Testis (tissue), 2 donors: Measurements from ENCODE around the gene CFAP46.

Experiments used
- POLR2A ChIP-seq: fragments of 450-650 bp; IDR thresholded peaks from one replicate; pipeline ENCODE4 v1.6.1; 2017; ENCODE audit warnings: antibody characterized with exemption, mild to moderate bottlenecking, moderate library complexity
- TF ChIP-seq, protein P1 (sequence below), 3 experiments: fragments of 450-650 bp in 2 of 3; fragments of 200-600 bp in 1 of 3; sonication (generic) in 1 of 3; IDR thresholded peaks; one replicate each; pipeline ENCODE4 v1.5.1; 2016 to 2019; ENCODE audit warnings: antibody characterized with exemption in 3 of 3, mild to moderate bottlenecking in 2 of 3, moderate library complexity in 1 of 3

DNA sequence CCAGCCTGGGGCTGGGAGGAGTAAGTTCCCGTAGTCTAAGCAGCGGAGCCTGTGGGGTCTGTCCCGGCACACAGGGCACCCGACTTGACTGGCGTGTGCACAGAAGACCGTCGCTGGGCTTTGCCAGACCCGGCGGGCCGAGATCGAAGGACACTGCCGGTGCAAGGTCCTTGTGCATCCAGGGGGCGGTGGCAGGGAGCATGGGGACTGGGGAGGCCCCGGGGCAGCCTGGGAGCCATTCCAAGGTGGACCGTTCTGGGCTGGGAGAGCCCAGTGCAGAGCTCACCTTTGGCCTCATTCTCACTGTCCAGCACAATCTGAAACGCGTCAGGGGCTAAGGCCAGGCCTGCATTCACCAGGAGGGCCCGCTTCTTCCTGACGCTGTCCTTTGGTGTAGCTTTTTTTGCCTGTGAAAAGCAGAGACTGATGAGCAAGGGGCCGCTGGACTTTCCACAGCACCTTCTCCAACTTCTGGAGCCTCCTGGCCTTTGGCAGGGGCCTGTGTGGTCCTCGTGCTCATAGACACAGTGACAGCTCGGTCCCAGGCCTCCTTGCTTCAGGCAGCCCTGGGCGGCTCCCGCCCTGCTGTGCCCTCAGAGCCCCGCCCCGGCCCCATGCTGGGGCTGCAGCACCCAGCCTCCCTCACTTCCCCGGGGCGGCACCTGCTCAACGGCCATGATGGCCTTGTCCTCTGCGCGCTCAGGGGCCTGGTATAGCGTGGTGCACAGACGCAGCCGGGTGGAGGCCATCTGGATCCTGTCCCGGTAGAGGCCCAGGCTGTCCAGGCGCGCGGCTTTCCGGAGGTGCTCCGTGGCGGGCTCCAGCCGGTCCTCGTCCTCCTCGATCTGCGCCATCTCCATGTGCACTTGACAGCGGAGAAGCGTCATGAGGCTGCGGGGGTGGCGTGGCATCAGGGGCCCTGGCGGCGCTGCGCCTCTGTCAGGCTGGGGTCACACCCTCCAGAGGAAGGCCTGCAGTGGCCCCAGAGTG, 20.3 kb downstream of the CFAP46 start:
- no peak for TF ChIP-seq POLR2A
- TF ChIP-seq, protein P1, sequence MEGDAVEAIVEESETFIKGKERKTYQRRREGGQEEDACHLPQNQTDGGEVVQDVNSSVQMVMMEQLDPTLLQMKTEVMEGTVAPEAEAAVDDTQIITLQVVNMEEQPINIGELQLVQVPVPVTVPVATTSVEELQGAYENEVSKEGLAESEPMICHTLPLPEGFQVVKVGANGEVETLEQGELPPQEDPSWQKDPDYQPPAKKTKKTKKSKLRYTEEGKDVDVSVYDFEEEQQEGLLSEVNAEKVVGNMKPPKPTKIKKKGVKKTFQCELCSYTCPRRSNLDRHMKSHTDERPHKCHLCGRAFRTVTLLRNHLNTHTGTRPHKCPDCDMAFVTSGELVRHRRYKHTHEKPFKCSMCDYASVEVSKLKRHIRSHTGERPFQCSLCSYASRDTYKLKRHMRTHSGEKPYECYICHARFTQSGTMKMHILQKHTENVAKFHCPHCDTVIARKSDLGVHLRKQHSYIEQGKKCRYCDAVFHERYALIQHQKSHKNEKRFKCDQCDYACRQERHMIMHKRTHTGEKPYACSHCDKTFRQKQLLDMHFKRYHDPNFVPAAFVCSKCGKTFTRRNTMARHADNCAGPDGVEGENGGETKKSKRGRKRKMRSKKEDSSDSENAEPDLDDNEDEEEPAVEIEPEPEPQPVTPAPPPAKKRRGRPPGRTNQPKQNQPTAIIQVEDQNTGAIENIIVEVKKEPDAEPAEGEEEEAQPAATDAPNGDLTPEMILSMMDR (IDR thresholded peaks at IDR 0.05), result no peak
